Endothelial cell (in vitro differentiated cells): ENCODE results near the gene BGN. TPM values are rescaled to one million over a fixed set of nuclear protein-coding genes. Genes with fewer than 3 reads are reported as not detected.

Experiments used
- DNase-seq: peaks from one replicate; pipeline ENCODE4 v3.0.0; 2021; ENCODE audit warnings: low spot score
- H3K27ac Mint-ChIP-seq: one replicate; pipeline ENCODE4 v1.8.0; 2021; ENCODE audit warnings: mixed read lengths, inconsistent platforms; ENCODE audit not compliant: unreplicated experiment
- H3K27me3 Mint-ChIP-seq: one replicate; pipeline ENCODE4 v1.8.0; 2021; ENCODE audit warnings: mild to moderate bottlenecking, moderate library complexity, mixed read lengths, inconsistent platforms; ENCODE audit not compliant: unreplicated experiment
- H3K36me3 Mint-ChIP-seq: one replicate; pipeline ENCODE4 v1.8.0; 2021; ENCODE audit warnings: mild to moderate bottlenecking, low read depth, mixed read lengths, inconsistent platforms; ENCODE audit not compliant: unreplicated experiment
- H3K4me1 Mint-ChIP-seq: one replicate; pipeline ENCODE4 v1.8.0; 2021; ENCODE audit warnings: mild to moderate bottlenecking, mixed read lengths, inconsistent platforms; ENCODE audit not compliant: unreplicated experiment
- H3K4me3 Mint-ChIP-seq: one replicate; pipeline ENCODE4 v1.8.0; 2021; ENCODE audit warnings: mild to moderate bottlenecking, mixed read lengths, inconsistent platforms; ENCODE audit not compliant: unreplicated experiment
- H3K9me3 Mint-ChIP-seq: one replicate; pipeline ENCODE4 v1.8.0; 2021; ENCODE audit warnings: mixed read lengths, inconsistent platforms; ENCODE audit not compliant: unreplicated experiment
- CTCF ChIP-seq: fragments of 200-600 bp; sonication (generic); IDR thresholded peaks from one replicate; pipeline ENCODE4 v1.5.0; 2021; ENCODE audit warnings: antibody characterized with exemption; ENCODE audit not compliant: unreplicated experiment
- total RNA-seq: library from RNA; stranded (reverse); fragmentation: NEBNext Ultra II Directional; extraction: Animal tissue kit (Norgen Biotek cat#: 25700); gene quantifications from one replicate; pipeline ENCODE4 v1.2.1, GENCODE V29; 2021; ENCODE audit not compliant: unreplicated experiment

Gene BGN
- total RNA-seq, 1 donor from 2014 or later, result 393 TPM

GRCh38 chrX:153502131-153502530 lies 7.4 kb downstream of the BGN start:
- Mint-ChIP-seq H3K36me3 (peaks cover 5% of the 10 kb centered on the region), H3K27me3 (peaks cover 8% of the 10 kb centered on the region), H3K9me3 (no peaks in the 10 kb centered on the region), H3K4me1 (peaks cover 6% of the 10 kb centered on the region), H3K4me3 (no peak overlapping the region), H3K27ac (no peak overlapping the region)
- TF ChIP-seq CTCF, result no peak
- no peak for DNase-seq

GRCh38 chrX:153502796-153503195 lies 8.0 kb downstream of the BGN start:
- peaks cover 8% of the 10 kb centered on the region for H3K27me3 Mint-ChIP-seq
- no peaks in the 10 kb centered on the region for H3K9me3 Mint-ChIP-seq
- no peak overlapping the region for H3K4me3 Mint-ChIP-seq
- H3K36me3 Mint-ChIP-seq, result peaks cover 5% of the 10 kb centered on the region
- H3K4me1 Mint-ChIP-seq, result peaks cover 6% of the 10 kb centered on the region
- DNase-seq, result no peak
- TF ChIP-seq CTCF, result no peak
- H3K27ac Mint-ChIP-seq, result no peak overlapping the region

GRCh38 chrX:153504445-153505016 lies 9.8 kb downstream of the BGN start:
- Mint-ChIP-seq H3K4me3 (no peak overlapping the region), H3K27ac (no peak overlapping the region), H3K4me1 (peaks cover 6% of the 10 kb centered on the region), H3K27me3 (peaks cover 8% of the 10 kb centered on the region), H3K36me3 (peaks cover 5% of the 10 kb centered on the region), H3K9me3 (no peaks in the 10 kb centered on the region)
- no peak for TF ChIP-seq CTCF
- DNase-seq, result no peak

GRCh38 chrX:153505361-153505760 lies 10.6 kb downstream of the BGN start:
- no peak overlapping the region for H3K4me3 Mint-ChIP-seq

More at GRCh38 chrX:153505361-153505760, 10.6 kb downstream of the BGN start:
- peaks cover 7% of the 10 kb centered on the region for H3K27me3 Mint-ChIP-seq
- TF ChIP-seq CTCF, result no peak
- DNase-seq, result no peak
- peaks cover 6% of the 10 kb centered on the region for H3K4me1 Mint-ChIP-seq
- H3K9me3 Mint-ChIP-seq, result no peaks in the 10 kb centered on the region
- peaks cover 5% of the 10 kb centered on the region for H3K36me3 Mint-ChIP-seq
- H3K27ac Mint-ChIP-seq, result no peak overlapping the region
